Activated CD8-positive, alpha-beta T cell treated with anti-CD3 and anti-CD28 coated beads, Interleukin-2, amount 10 ng/mL, durations not matched to agents 7 days and 5 days (primary cell): ENCODE results near the gene TRIM16. TPM values are rescaled to one million over a fixed set of nuclear protein-coding genes. Genes with fewer than 3 reads are reported as not detected.
"Not testable (repeated sequence)": the region's sequence is repeated elsewhere in the genome, so short reads cannot be mapped to it uniquely, and the experiment has no call there.

Experiments
- ATAC-seq: fragments of 150-1000 bp; cut with Tn5 transposase; one replicate; pipeline ENCODE4 v1.10.0; 2021; ENCODE audit warnings: moderate library complexity
- CTCF ChIA-PET: fragments of 350-600 bp; sonication (Branson Sonifier 250); formaldehyde crosslinking; loops from one replicate; lab custom pipeline; 2021; ENCODE audit warnings: antibody characterized with exemption; lab: Charles Lee
- POLR2A ChIA-PET: fragments of 350-600 bp; sonication (Branson Sonifier 250); formaldehyde crosslinking; loops from one replicate; lab custom pipeline; 2021; ENCODE audit warnings: antibody characterized with exemption; lab: Charles Lee
- DNase-seq: peaks from one replicate; pipeline ENCODE4 v3.0.0-alpha.2; 2020
- H3K27ac Mint-ChIP-seq: one replicate; pipeline ENCODE4 v1.8.0; 2021; ENCODE audit warnings: mild to moderate bottlenecking, mixed read lengths
- H3K27me3 Mint-ChIP-seq: one replicate; pipeline ENCODE4 v1.8.0; 2021; ENCODE audit warnings: low read depth, mixed read lengths
- H3K36me3 Mint-ChIP-seq: one replicate; pipeline ENCODE4 v1.8.0; 2021; ENCODE audit warnings: low read depth, mixed read lengths
- H3K4me1 Mint-ChIP-seq: one replicate; pipeline ENCODE4 v1.8.0; 2021; ENCODE audit warnings: low read depth, mixed read lengths
- H3K4me3 Mint-ChIP-seq: one replicate; pipeline ENCODE4 v1.8.0; 2021; ENCODE audit warnings: mild to moderate bottlenecking, mixed read lengths
- H3K9me3 Mint-ChIP-seq: one replicate; pipeline ENCODE4 v1.8.0; 2022; ENCODE audit warnings: mixed read lengths; ENCODE audit not compliant: insufficient read depth
- total RNA-seq, 2 experiments: library from RNA; stranded (reverse); gene quantifications; one replicate each; pipeline ENCODE4 v1.2.3, GENCODE V29; 2021

Gene TRIM16
- total RNA-seq, 2 experiments from 2014 or later, result 10.0 to 11.9 TPM

DNA sequence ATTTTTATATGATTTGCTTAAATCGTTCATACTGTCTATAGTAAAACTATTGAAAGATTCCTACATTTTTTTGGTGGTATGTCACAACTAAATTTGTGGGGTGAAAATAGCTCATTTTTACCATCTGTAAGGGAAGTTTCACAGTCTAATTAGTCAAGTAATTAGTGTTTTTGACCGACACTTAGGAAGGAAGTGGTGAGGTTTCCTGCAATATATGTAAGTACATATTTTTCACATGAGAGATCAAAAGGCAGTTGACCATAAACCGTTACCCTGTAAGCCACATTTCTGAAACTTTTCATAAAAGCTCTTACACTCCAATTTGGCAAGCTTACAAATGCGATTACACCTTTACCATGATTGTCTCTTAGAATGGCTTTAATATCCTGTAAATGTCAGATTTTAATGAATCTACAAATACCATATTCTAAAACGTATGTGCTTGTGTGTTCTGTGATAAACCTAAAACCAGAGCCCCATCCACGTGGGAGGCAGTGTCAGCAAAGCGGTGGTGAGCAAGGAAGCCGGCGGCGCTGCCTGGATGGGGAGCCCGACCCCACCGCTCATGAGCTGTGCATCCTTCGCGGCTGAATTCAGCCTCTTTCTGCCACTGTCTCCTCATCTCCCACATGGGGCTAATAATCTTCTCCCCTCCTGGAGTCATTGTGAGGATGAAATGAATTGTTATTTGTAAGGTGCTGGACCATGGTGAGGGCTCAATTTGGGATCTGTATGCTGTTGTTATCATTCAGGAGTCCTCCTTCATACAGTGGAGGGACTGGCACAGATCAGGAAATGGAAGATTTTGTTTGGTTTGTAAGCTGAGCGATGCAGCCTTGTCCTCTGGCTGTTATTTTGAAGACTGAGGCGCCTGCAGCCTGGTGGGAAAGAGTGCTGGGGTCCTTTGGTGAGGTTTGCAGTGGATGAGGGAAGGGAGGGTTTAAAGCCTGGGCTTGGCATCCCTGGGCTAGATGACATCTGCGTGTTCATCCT lies 94.3 kb downstream of the TRIM16 start:
- H3K27me3 Mint-ChIP-seq, CTCF ChIA-PET: not testable (repeated sequence)
- H3K4me1 Mint-ChIP-seq, result peaks cover 48% of the 10 kb centered on the region

DNA sequence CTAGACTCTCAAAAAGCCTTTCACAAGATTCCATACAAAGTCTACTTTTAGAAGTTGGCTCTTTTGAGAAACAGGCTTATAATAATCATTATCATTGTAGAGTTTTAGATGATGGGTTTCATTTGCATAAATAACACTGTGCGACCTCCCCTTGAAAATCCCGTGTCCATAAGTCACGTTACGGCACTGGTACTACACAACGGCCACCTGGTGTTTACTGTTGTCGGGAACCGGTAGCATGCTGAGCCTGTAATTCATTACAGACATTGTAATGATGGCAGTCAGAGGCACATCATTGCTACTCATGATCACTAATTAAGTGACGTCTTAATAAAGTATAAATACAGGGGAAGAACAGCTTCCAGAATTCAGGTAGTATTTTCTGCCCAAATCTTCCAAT lies 96.1 kb downstream of the TRIM16 start:
- CTCF ChIA-PET, H3K4me3 Mint-ChIP-seq, ATAC-seq, DNase-seq, H3K27ac Mint-ChIP-seq, H3K9me3 Mint-ChIP-seq, POLR2A ChIA-PET, H3K27me3 Mint-ChIP-seq: not testable (repeated sequence)
- peaks cover 45% of the 10 kb centered on the region for H3K4me1 Mint-ChIP-seq
- peaks cover 20% of the 10 kb centered on the region for H3K36me3 Mint-ChIP-seq

More for the DNA sequence above, 94.3 kb downstream of the TRIM16 start:
- peaks cover 20% of the 10 kb centered on the region for H3K36me3 Mint-ChIP-seq
- ATAC-seq (peak; percentile 84), DNase-seq (peak; percentile 72)
- H3K4me3 Mint-ChIP-seq, result peak overlapping the region; percentile 68
- H3K9me3 Mint-ChIP-seq, POLR2A ChIA-PET: not testable (repeated sequence)
- peak overlapping the region; percentile 95 for H3K27ac Mint-ChIP-seq

DNA sequence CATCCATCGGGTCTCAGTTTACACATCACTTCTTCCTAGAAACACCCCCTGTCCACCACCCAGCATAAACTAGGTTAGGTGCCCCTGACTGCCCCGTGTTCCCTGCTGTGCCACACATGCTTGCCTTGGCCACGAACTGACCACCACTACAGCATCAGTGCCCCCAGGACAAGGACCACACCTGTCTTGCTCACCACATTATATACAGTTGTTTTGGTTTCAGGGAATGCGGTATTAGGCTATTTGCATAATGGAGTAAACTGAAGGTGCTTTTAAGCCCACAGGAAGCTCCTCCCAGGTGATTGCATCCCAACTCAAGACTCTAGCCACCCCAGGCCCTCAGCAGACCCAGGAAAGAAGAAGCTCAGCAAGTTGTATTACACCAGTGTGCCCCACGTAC lies 100.8 kb downstream of the TRIM16 start:
- Mint-ChIP-seq H3K36me3 (peaks cover 13% of the 10 kb centered on the region), H3K4me1 (peaks cover 14% of the 10 kb centered on the region), H3K27me3 (peaks cover 13% of the 10 kb centered on the region)
- CTCF ChIA-PET, DNase-seq, POLR2A ChIA-PET, H3K9me3 Mint-ChIP-seq, ATAC-seq, H3K4me3 Mint-ChIP-seq, H3K27ac Mint-ChIP-seq: not testable (repeated sequence)

DNA sequence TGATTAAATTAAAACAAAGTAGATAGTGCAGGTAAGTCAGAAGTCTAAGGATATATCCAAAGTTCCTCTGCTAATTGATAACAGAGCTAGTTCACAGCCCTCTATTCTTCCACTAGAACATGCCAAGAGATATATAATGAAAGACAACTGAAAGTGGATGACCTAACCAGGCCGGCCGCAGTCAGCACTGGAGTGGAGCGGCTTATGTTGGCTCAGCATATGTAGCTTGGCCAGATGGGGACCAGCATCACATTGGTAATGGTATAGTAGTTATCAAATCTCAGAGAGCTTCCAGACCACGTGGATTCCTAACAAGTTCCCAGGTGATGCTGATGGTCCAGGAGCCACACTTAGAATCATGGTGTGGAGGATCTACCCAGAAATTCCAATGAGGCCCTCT lies 102.6 kb downstream of the TRIM16 start:
- H3K4me3 Mint-ChIP-seq, POLR2A ChIA-PET, H3K27ac Mint-ChIP-seq, CTCF ChIA-PET, H3K4me1 Mint-ChIP-seq, H3K9me3 Mint-ChIP-seq, DNase-seq, ATAC-seq, H3K36me3 Mint-ChIP-seq: not testable (repeated sequence)
- peaks cover 13% of the 10 kb centered on the region for H3K27me3 Mint-ChIP-seq

Other genes with a start within 250 kb of the TRIM16 start
- gene CDRT4, start 216.7 kb downstream of the TRIM16 start, total RNA-seq, result 1 to 10 TPM; 6.1 to 6.2 TPM
- gene TVP23C, start 120.8 kb downstream of the TRIM16 start, total RNA-seq, result 10 to 100 TPM; 18.6 to 18.9 TPM
- under 1 TPM; 0.13 to 0.82 TPM for gene FBXW10B, start 64.6 kb downstream of the TRIM16 start, total RNA-seq
- gene ZNF286A, start 15.4 kb upstream of the TRIM16 start, total RNA-seq, result 10 to 100 TPM; 25.7 to 27.2 TPM
- under 1 TPM in 1 of 2 experiments, not detected in 1; 0.23 TPM for gene TBC1D26, start 48.0 kb upstream of the TRIM16 start, total RNA-seq